HepG2 (cell line): ENCODE data around the gene CCT6A. TPM values are rescaled to one million over a fixed set of nuclear protein-coding genes. Genes with fewer than 3 reads are reported as not detected.

Experiments
- ATF1 ChIP-seq: IDR thresholded peaks from 2 replicates; pipeline ENCODE4 v1.6.1; 2016; ENCODE audit warnings: mild to moderate bottlenecking, control low read depth
- BRD4 ChIP-seq: sonication (generic); formaldehyde crosslinking; IDR thresholded peaks from 2 replicates; pipeline ENCODE4 v1.4.0; 2020; ENCODE audit warnings: missing genetic modification reagents
- FOXK2 ChIP-seq: fragments of 450-650 bp; IDR thresholded peaks from 2 replicates; pipeline ENCODE4 v1.6.1; 2016
- HNRNPUL1 ChIP-seq: fragments of 200-400 bp; formaldehyde crosslinking; IDR thresholded peaks from 2 replicates; pipeline ENCODE4 v1.6.1; 2017; ENCODE audit warnings: low read depth, mild to moderate bottlenecking, low read length, moderate library complexity
- NCOA2 ChIP-seq: sonication (generic); formaldehyde crosslinking; IDR thresholded peaks from 2 replicates; pipeline ENCODE4 v1.8.0; 2022; ENCODE audit warnings: inconsistent platforms
- NFKBIZ ChIP-seq: IDR thresholded peaks from 2 replicates; pipeline ENCODE4 v1.6.1; 2018; ENCODE audit warnings: missing genetic modification reagents, missing compliant biosample characterization
- PAWR ChIP-seq: sonication (generic); formaldehyde crosslinking; IDR thresholded peaks from 2 replicates; pipeline ENCODE4 v1.4.0; 2020; ENCODE audit warnings: missing genetic modification reagents, mild to moderate bottlenecking, borderline replicate concordance
- SOX13 ChIP-seq, 3 experiments: fragments of 450-650 bp in 1 of 3; sonication (generic) in 1 of 3; formaldehyde crosslinking in 1 of 3; IDR thresholded peaks in 2 of 3; conservative IDR thresholded peaks in 1 of 3; 2 replicates each; pipeline versions ENCODE4 v1.5.0 to v1.6.1; 2016 to 2020; ENCODE audit warnings: antibody characterized with exemption in 1 of 3, mild to moderate bottlenecking in 1 of 3, missing compliant biosample characterization in 1 of 3, missing genetic modification reagents in 1 of 3, moderate library complexity in 1 of 3
- ZNF282 ChIP-seq: fragments of 450-650 bp; IDR thresholded peaks from 2 replicates; pipeline ENCODE4 v1.6.1; 2018; ENCODE audit not compliant: partially characterized antibody
- ZNF562 ChIP-seq: sonication (generic); formaldehyde crosslinking; IDR thresholded peaks from 2 replicates; pipeline ENCODE4 v1.8.0; 2022; ENCODE audit warnings: missing genetic modification reagents, borderline replicate concordance
- ZNF639 ChIP-seq: conservative IDR thresholded peaks from 2 replicates; pipeline ENCODE4 v1.6.1; 2018; ENCODE audit warnings: missing genetic modification reagents
- ZSCAN20 ChIP-seq: sonication (generic); formaldehyde crosslinking; IDR thresholded peaks from 2 replicates; pipeline ENCODE4 v1.4.0; 2020; ENCODE audit warnings: missing genetic modification reagents, mild to moderate bottlenecking, borderline replicate concordance
- ZXDC ChIP-seq: sonication (generic); formaldehyde crosslinking; IDR thresholded peaks from 2 replicates; pipeline ENCODE4 v1.5.0; 2020; ENCODE audit warnings: mild to moderate bottlenecking, missing genetic modification reagents
- polyA plus RNA-seq, 8 experiments: library from polyadenylated mRNA; depleted of rRNA in 3 of 8; stranded (reverse) in 7 of 8; unstranded in 1 of 8; fragments of >200 nt; fragmentation: Illumina TruSeq in 4 of 8; extraction: Trizol in 4 of 8; gene quantifications; 2 replicates each; pipeline versions ENCODE4 v1.2.1 to v1.2.3, GENCODE V29; 2011 to 2016; ENCODE audit warnings: low read depth in 4 of 8, missing spikeins in 1 of 8, mixed read lengths in 1 of 8; ENCODE audit not compliant: insufficient read depth in 1 of 8
- total RNA-seq, 5 experiments: library from RNA; depleted of rRNA; stranded (reverse); fragments of >200 nt; fragmentation: Illumina TruSeq; extraction: Trizol; gene quantifications; 2 replicates each; pipeline ENCODE4 v1.2.3, GENCODE V29; 2016; ENCODE audit warnings: low read depth in 1 of 5
- TF ChIP-seq, protein P1 (sequence below): sonication (generic); formaldehyde crosslinking; IDR thresholded peaks from 2 replicates; pipeline ENCODE4 v1.4.0; 2020; ENCODE audit warnings: mild to moderate bottlenecking, missing genetic modification reagents
- TF ChIP-seq, protein P2 (sequence below): sonication (generic); formaldehyde crosslinking; IDR thresholded peaks from 2 replicates; pipeline ENCODE4 v1.4.0; 2020; ENCODE audit warnings: missing genetic modification reagents
- TF ChIP-seq, protein P3 (sequence below): sonication (generic); formaldehyde crosslinking; IDR thresholded peaks from 2 replicates; pipeline ENCODE4 v1.9.0; 2021; ENCODE audit warnings: mild to moderate bottlenecking, missing genetic modification reagents

Gene CCT6A
- total and polyA plus RNA-seq, 2 of the 13 experiments (the other 11 are each of a cell fraction or from before 2014, with no cell fraction given): 219 to 292 TPM

- TF ChIP-seq, protein P1, sequence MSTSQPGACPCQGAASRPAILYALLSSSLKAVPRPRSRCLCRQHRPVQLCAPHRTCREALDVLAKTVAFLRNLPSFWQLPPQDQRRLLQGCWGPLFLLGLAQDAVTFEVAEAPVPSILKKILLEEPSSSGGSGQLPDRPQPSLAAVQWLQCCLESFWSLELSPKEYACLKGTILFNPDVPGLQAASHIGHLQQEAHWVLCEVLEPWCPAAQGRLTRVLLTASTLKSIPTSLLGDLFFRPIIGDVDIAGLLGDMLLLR: no peak
- TF ChIP-seq ZNF282 (no peak), ZNF562 (CRISPR knock-in tag) (no peak), ZNF639 (CRISPR knock-in tag) (no peak), ZSCAN20 (no peak), ATF1 (CRISPR knock-in tag) (no peak), NFKBIZ (CRISPR knock-in tag) (no peak; the same call in 1 of the 2 replicates), ZXDC (CRISPR knock-in tag) (no peak), BRD4 (CRISPR knock-in tag) (no peak), SOX13 (IDR thresholded peaks at IDR 0.05) (0 out of 2 replicates have a peak, but pooled peaks have one; percentile 11), SOX13 (CRISPR knock-in tag; conservative IDR thresholded peaks at IDR 0.05 in 1 of 2, IDR thresholded peaks at IDR 0.05 in 1 of 2) (peak in 1 of 2 experiments; percentile 83; a peak in 2 of 4 replicates), FOXK2 (no peak), NCOA2 (CRISPR knock-in tag) (peak; percentile 67), HNRNPUL1 (no peak), PAWR (no peak)
- TF ChIP-seq, protein P2, sequence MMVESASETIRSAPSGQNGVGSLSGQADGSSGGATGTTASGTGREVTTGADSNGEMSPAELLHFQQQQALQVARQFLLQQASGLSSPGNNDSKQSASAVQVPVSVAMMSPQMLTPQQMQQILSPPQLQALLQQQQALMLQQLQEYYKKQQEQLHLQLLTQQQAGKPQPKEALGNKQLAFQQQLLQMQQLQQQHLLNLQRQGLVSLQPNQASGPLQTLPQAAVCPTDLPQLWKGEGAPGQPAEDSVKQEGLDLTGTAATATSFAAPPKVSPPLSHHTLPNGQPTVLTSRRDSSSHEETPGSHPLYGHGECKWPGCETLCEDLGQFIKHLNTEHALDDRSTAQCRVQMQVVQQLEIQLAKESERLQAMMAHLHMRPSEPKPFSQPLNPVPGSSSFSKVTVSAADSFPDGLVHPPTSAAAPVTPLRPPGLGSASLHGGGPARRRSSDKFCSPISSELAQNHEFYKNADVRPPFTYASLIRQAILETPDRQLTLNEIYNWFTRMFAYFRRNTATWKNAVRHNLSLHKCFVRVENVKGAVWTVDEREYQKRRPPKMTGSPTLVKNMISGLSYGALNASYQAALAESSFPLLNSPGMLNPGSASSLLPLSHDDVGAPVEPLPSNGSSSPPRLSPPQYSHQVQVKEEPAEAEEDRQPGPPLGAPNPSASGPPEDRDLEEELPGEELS: peak; percentile 50
- TF ChIP-seq, protein P3, sequence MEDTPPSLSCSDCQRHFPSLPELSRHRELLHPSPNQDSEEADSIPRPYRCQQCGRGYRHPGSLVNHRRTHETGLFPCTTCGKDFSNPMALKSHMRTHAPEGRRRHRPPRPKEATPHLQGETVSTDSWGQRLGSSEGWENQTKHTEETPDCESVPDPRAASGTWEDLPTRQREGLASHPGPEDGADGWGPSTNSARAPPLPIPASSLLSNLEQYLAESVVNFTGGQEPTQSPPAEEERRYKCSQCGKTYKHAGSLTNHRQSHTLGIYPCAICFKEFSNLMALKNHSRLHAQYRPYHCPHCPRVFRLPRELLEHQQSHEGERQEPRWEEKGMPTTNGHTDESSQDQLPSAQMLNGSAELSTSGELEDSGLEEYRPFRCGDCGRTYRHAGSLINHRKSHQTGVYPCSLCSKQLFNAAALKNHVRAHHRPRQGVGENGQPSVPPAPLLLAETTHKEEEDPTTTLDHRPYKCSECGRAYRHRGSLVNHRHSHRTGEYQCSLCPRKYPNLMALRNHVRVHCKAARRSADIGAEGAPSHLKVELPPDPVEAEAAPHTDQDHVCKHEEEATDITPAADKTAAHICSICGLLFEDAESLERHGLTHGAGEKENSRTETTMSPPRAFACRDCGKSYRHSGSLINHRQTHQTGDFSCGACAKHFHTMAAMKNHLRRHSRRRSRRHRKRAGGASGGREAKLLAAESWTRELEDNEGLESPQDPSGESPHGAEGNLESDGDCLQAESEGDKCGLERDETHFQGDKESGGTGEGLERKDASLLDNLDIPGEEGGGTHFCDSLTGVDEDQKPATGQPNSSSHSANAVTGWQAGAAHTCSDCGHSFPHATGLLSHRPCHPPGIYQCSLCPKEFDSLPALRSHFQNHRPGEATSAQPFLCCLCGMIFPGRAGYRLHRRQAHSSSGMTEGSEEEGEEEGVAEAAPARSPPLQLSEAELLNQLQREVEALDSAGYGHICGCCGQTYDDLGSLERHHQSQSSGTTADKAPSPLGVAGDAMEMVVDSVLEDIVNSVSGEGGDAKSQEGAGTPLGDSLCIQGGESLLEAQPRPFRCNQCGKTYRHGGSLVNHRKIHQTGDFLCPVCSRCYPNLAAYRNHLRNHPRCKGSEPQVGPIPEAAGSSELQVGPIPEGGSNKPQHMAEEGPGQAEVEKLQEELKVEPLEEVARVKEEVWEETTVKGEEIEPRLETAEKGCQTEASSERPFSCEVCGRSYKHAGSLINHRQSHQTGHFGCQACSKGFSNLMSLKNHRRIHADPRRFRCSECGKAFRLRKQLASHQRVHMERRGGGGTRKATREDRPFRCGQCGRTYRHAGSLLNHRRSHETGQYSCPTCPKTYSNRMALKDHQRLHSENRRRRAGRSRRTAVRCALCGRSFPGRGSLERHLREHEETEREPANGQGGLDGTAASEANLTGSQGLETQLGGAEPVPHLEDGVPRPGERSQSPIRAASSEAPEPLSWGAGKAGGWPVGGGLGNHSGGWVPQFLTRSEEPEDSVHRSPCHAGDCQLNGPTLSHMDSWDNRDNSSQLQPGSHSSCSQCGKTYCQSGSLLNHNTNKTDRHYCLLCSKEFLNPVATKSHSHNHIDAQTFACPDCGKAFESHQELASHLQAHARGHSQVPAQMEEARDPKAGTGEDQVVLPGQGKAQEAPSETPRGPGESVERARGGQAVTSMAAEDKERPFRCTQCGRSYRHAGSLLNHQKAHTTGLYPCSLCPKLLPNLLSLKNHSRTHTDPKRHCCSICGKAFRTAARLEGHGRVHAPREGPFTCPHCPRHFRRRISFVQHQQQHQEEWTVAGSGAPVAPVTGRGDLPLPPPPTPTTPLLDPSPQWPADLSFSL (CRISPR knock-in tag): no peak
Measured at GRCh38 chr7:56028942-56029630, 22.5 kb upstream of the CCT6A start (continued).
